HEK293 (cell line): ENCODE results near the gene EPHA6.

Source experiments
- CTCF ChIA-PET: fragments of 350-600 bp; formaldehyde crosslinking; extraction: SDS; loops from one replicate; lab custom pipeline; 2021; ENCODE audit warnings: antibody characterized with exemption; lab: Yijun Ruan, JAX
- POLR2A ChIA-PET: fragments of 300-600 bp; formaldehyde crosslinking; extraction: SDS; loops from one replicate; lab custom pipeline; 2020; ENCODE audit warnings: antibody characterized with exemption, inconsistent platforms; lab: Yijun Ruan, JAX
- H3K27ac ChIP-seq: fragments of 200-500 bp; sonication (Bioruptor generic); 2 replicates; pipeline ENCODE4 v1.5.1; 2014; ENCODE audit warnings: low read depth, low read length, control low read depth, inconsistent platforms; ENCODE audit errors: extremely low read depth
- H3K36me3 ChIP-seq, 2 experiments: fragments of 200-500 bp in 1 of 2; sonication (Bioruptor generic) in 1 of 2; 1 replicate in 1 of 2; 2 replicates in 1 of 2; pipeline ENCODE4 v1.5.1; 2014 to 2017; ENCODE audit warnings: inconsistent platforms in 2 of 2, low read length in 2 of 2; ENCODE audit not compliant: control insufficient read depth in 2 of 2, insufficient read depth in 1 of 2
- H3K4me1 ChIP-seq: fragments of 200-500 bp; sonication (Bioruptor generic); 2 replicates; pipeline ENCODE4 v1.5.1; 2014; ENCODE audit warnings: mild to moderate bottlenecking, low read length, inconsistent platforms; ENCODE audit not compliant: control insufficient read depth, insufficient read depth
- H3K4me3 ChIP-seq: 2 replicates; pipeline ENCODE4 v1.5.1; 2011; ENCODE audit warnings: low read depth, mild to moderate bottlenecking, control low read depth, low read length, moderate library complexity
- H3K9me3 ChIP-seq: fragments of 200-500 bp; sonication (Bioruptor generic); 2 replicates; pipeline ENCODE4 v1.5.1; 2014; ENCODE audit warnings: low read depth, low read length, inconsistent platforms; ENCODE audit not compliant: control insufficient read depth, insufficient read depth
- EGR2 ChIP-seq: fragments of 450-650 bp; formaldehyde crosslinking; IDR thresholded peaks from 2 replicates; pipeline ENCODE4 v1.5.1; 2016; ENCODE audit warnings: low read depth, missing biosample characterization, missing genetic modification characterization
- GFI1B ChIP-seq: fragments of 450-650 bp; formaldehyde crosslinking; IDR thresholded peaks from 2 replicates; pipeline ENCODE4 v1.5.1; 2016; ENCODE audit warnings: missing biosample characterization, missing genetic modification characterization
- KLF8 ChIP-seq: fragments of 450-650 bp; formaldehyde crosslinking; IDR thresholded peaks from 2 replicates; pipeline ENCODE4 v1.5.1; 2016; ENCODE audit warnings: missing biosample characterization, missing genetic modification characterization
- OSR2 ChIP-seq: fragments of 450-650 bp; formaldehyde crosslinking; IDR thresholded peaks from 2 replicates; pipeline ENCODE4 v1.5.1; 2016; ENCODE audit warnings: missing biosample characterization, missing genetic modification characterization
- SP3 ChIP-seq: fragments of 450-650 bp; formaldehyde crosslinking; IDR thresholded peaks from 2 replicates; pipeline ENCODE4 v1.5.1; 2016; ENCODE audit warnings: missing biosample characterization, missing genetic modification characterization
- SP7 ChIP-seq: fragments of 450-650 bp; formaldehyde crosslinking; IDR thresholded peaks from 2 replicates; pipeline ENCODE4 v1.5.1; 2016; ENCODE audit warnings: missing biosample characterization, missing genetic modification characterization
- ZFP3 ChIP-seq: fragments of 450-650 bp; formaldehyde crosslinking; IDR thresholded peaks from 2 replicates; pipeline ENCODE4 v1.5.1; 2016; ENCODE audit warnings: low read depth, missing biosample characterization, missing genetic modification characterization
- ZNF112 ChIP-seq: fragments of 450-650 bp; formaldehyde crosslinking; IDR thresholded peaks from 2 replicates; pipeline ENCODE4 v1.5.0; 2017; ENCODE audit warnings: missing biosample characterization, missing genetic modification characterization
- ZNF146 ChIP-seq: fragments of 450-650 bp; formaldehyde crosslinking; IDR thresholded peaks from 2 replicates; pipeline ENCODE4 v1.5.1; 2016; ENCODE audit warnings: missing biosample characterization, missing genetic modification characterization
- ZNF155 ChIP-seq: fragments of 450-650 bp; formaldehyde crosslinking; IDR thresholded peaks from 2 replicates; pipeline ENCODE4 v1.5.1; 2016; ENCODE audit warnings: missing biosample characterization, missing genetic modification characterization
- ZNF19 ChIP-seq: fragments of 450-650 bp; formaldehyde crosslinking; IDR thresholded peaks from 2 replicates; pipeline ENCODE4; 2016; ENCODE audit warnings: missing biosample characterization, missing genetic modification characterization, low read depth
- ZNF214 ChIP-seq: fragments of 450-650 bp; formaldehyde crosslinking; IDR thresholded peaks from 2 replicates; pipeline ENCODE4 v1.5.1; 2017; ENCODE audit warnings: missing biosample characterization, mild to moderate bottlenecking, missing genetic modification characterization, borderline replicate concordance
- ZNF223 ChIP-seq: fragments of 450-650 bp; formaldehyde crosslinking; IDR thresholded peaks from 2 replicates; pipeline ENCODE4 v1.5.1; 2016; ENCODE audit warnings: missing biosample characterization, missing genetic modification characterization
- ZNF266 ChIP-seq: fragments of 450-650 bp; formaldehyde crosslinking; IDR thresholded peaks from 2 replicates; pipeline ENCODE4 v1.5.1; 2016; ENCODE audit warnings: missing biosample characterization, missing genetic modification characterization, low read depth
- ZNF521 ChIP-seq: fragments of 450-650 bp; formaldehyde crosslinking; IDR thresholded peaks from 2 replicates; pipeline ENCODE4 v1.5.1; 2017; ENCODE audit warnings: missing biosample characterization, mild to moderate bottlenecking, missing genetic modification characterization
- ZNF555 ChIP-seq: fragments of 450-650 bp; formaldehyde crosslinking; conservative IDR thresholded peaks from 2 replicates; pipeline ENCODE4 v1.5.1; 2017; ENCODE audit warnings: missing biosample characterization, mild to moderate bottlenecking, missing genetic modification characterization, inconsistent platforms
- ZNF621 ChIP-seq: fragments of 450-650 bp; formaldehyde crosslinking; IDR thresholded peaks from 2 replicates; pipeline ENCODE4 v1.5.1; 2017; ENCODE audit warnings: missing biosample characterization, missing genetic modification characterization
- ZSCAN23 ChIP-seq: fragments of 450-650 bp; formaldehyde crosslinking; IDR thresholded peaks from 2 replicates; pipeline ENCODE4 v1.5.1; 2016; ENCODE audit warnings: missing biosample characterization, missing genetic modification characterization
- ZSCAN30 ChIP-seq: fragments of 450-650 bp; IDR thresholded peaks from 2 replicates; pipeline ENCODE4 v1.5.1; 2018; ENCODE audit warnings: missing biosample characterization, mild to moderate bottlenecking, missing genetic modification characterization, moderate library complexity
- TF ChIP-seq, protein P1 (sequence below): fragments of 450-650 bp; formaldehyde crosslinking; IDR thresholded peaks from 2 replicates; pipeline ENCODE4; 2016; ENCODE audit warnings: missing biosample characterization, missing genetic modification characterization
- TF ChIP-seq, protein P2 (sequence below): fragments of 450-650 bp; formaldehyde crosslinking; IDR thresholded peaks from 2 replicates; pipeline ENCODE4 v1.5.1; 2016; ENCODE audit warnings: missing biosample characterization, missing genetic modification characterization
- TF ChIP-seq, protein P3 (sequence below): fragments of 450-650 bp; formaldehyde crosslinking; IDR thresholded peaks from 2 replicates; pipeline ENCODE4 v1.5.1; 2016; ENCODE audit warnings: missing biosample characterization, missing genetic modification characterization
- TF ChIP-seq, protein P4 (sequence below): fragments of 450-650 bp; formaldehyde crosslinking; IDR thresholded peaks from 2 replicates; pipeline ENCODE4 v1.5.1; 2016; ENCODE audit warnings: missing biosample characterization, missing genetic modification characterization
- TF ChIP-seq, protein P5 (sequence below): fragments of 450-650 bp; formaldehyde crosslinking; IDR thresholded peaks from 2 replicates; pipeline ENCODE4 v1.5.0; 2017; ENCODE audit warnings: missing biosample characterization, missing genetic modification characterization, borderline replicate concordance
- TF ChIP-seq, protein P6 (sequence below): fragments of 450-650 bp; IDR thresholded peaks from 2 replicates; pipeline ENCODE4 v1.5.1; 2018; ENCODE audit warnings: missing biosample characterization, mild to moderate bottlenecking, missing genetic modification characterization

Gene EPHA6

DNA sequence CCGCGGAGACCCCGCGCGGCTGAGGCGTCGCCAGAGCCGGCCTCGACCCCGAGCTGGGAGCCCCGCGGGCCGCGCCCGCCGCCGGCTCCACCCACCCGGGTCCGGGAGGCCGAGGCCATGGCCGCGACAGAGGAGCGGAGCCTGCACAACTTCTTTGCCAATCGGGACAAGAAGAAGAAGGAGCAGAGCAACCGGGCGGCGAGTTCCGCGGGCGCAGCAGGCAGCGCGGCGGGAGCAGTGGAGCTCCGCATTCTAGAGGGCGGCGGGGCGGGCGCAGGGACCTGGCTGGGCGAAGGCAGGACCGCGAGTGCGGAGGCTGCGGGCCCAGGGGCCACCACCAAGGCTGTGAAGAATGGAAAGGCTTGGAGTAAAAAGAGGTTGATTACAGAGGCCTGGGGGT is 37.6 kb upstream of the EPHA6 start (continued):
- TF ChIP-seq, protein P1, sequence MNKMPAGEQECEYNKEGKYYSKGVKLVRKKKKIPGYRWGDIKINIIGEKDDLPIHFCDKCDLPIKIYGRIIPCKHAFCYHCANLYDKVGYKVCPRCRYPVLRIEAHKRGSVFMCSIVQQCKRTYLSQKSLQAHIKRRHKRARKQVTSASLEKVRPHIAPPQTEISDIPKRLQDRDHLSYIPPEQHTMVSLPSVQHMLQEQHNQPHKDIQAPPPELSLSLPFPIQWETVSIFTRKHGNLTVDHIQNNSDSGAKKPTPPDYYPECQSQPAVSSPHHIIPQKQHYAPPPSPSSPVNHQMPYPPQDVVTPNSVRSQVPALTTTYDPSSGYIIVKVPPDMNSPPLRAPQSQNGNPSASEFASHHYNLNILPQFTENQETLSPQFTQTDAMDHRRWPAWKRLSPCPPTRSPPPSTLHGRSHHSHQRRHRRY (tag by site-specific recombination) = no peak

DNA sequence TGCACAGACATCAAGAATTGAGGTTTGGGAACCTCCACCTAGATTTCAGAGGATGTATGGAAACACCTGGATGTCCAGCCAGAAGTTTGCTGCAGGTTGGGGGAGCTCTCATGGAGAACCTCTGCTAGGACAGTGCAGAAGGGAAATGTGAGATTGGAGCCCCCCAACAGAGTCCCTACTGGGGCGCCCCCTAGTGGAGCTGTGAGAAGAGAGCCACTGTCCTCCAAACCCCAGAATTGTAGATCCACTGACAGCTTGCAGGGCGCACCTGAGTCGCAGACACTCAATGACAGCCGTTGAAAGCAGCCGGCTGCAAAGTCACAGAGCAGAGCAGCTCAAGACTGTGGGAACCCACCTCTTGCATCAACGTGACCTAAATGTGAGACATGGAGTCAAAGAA is 34.6 kb upstream of the EPHA6 start:
- H3K27ac ChIP-seq = no peak overlapping the region
- H3K9me3 ChIP-seq = no peaks in the 10 kb centered on the region
- TF ChIP-seq KLF8 (no peak), ZNF223 (tag by site-specific recombination) (no peak), ZNF555 (tag by site-specific recombination) (no peak), ZNF146 (tag by site-specific recombination) (no peak), EGR2 (tag by site-specific recombination) (no peak), SP7 (tag by site-specific recombination) (no peak), ZNF521 (tag by site-specific recombination) (no peak), ZNF214 (tag by site-specific recombination) (no peak), ZNF266 (no peak), ZNF112 (tag by site-specific recombination) (no peak), SP3 (tag by site-specific recombination) (no peak)
- TF ChIP-seq, protein P2, sequence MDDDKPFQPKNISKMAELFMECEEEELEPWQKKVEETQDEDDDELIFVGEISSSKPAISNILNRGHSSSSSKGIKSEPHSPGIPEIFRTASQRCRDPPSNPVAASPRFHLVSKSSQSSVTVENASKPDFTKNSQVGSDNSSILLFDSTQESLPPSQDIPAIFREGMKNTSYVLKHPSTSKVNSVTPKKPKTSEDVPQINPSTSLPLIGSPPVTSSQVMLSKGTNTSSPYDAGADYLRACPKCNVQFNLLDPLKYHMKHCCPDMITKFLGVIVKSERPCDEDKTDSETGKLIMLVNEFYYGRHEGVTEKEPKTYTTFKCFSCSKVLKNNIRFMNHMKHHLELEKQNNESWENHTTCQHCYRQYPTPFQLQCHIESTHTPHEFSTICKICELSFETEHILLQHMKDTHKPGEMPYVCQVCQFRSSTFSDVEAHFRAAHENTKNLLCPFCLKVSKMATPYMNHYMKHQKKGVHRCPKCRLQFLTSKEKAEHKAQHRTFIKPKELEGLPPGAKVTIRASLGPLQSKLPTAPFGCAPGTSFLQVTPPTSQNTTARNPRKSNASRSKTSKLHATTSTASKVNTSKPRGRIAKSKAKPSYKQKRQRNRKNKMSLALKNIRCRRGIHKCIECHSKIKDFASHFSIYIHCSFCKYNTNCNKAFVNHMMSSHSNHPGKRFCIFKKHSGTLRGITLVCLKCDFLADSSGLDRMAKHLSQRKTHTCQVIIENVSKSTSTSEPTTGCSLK = no peak
- TF ChIP-seq, protein P3, sequence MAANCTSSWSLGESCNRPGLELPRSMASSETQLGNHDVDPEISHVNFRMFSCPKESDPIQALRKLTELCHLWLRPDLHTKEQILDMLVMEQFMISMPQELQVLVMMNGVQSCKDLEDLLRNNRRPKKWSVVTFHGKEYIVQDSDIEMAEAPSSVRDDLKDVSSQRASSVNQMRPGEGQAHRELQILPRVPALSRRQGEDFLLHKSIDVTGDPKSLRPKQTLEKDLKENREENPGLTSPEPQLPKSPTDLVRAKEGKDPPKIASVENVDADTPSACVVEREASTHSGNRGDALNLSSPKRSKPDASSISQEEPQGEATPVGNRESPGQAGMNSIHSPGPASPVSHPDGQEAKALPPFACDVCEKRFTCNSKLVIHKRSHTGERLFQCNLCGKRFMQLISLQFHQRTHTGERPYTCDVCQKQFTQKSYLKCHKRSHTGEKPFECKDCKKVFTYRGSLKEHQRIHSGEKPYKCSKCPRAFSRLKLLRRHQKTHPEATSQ = no peak
- TF ChIP-seq, all 188 proteins: peak for 0
- CTCF ChIA-PET = no interaction called here
- no peak overlapping the region for H3K4me3 ChIP-seq
- POLR2A ChIA-PET = no interaction called here
- H3K4me1 ChIP-seq = no peaks in the 10 kb centered on the region
- H3K36me3 ChIP-seq = no peaks in the 10 kb centered on the region

DNA sequence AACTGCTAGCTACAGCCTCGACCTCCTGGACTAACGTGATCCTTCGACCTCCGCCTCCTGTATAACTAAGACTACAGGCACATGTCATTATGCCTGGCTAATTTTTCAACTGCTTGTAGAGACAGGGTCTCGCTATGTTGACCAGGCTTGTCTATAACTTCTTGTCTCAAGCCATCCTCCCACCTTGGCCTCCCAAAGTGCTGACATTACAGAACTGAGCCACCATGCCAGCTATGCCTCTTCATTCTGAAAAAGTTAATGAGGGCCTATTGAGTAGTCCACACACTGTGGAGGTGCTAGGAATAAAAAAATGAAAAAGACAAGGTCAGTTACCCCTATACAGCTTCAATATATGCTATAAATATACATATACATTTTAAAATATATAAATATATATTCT is 18.3 kb upstream of the EPHA6 start:
- CTCF ChIA-PET = no interaction called here
- POLR2A ChIA-PET = no interaction called here
- TF ChIP-seq OSR2 (tag by site-specific recombination) (no peak), ZNF19 (tag by site-specific recombination) (no peak), ZSCAN23 (no peak), ZFP3 (no peak), GFI1B (tag by site-specific recombination) (no peak), EGR2 (tag by site-specific recombination) (no peak), ZNF155 (tag by site-specific recombination) (no peak), ZNF621 (tag by site-specific recombination) (no peak), ZSCAN30 (tag by site-specific recombination) (no peak)
- TF ChIP-seq, protein P4, sequence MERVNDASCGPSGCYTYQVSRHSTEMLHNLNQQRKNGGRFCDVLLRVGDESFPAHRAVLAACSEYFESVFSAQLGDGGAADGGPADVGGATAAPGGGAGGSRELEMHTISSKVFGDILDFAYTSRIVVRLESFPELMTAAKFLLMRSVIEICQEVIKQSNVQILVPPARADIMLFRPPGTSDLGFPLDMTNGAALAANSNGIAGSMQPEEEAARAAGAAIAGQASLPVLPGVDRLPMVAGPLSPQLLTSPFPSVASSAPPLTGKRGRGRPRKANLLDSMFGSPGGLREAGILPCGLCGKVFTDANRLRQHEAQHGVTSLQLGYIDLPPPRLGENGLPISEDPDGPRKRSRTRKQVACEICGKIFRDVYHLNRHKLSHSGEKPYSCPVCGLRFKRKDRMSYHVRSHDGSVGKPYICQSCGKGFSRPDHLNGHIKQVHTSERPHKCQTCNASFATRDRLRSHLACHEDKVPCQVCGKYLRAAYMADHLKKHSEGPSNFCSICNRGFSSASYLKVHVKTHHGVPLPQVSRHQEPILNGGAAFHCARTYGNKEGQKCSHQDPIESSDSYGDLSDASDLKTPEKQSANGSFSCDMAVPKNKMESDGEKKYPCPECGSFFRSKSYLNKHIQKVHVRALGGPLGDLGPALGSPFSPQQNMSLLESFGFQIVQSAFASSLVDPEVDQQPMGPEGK = no peak
- TF ChIP-seq, protein P5, sequence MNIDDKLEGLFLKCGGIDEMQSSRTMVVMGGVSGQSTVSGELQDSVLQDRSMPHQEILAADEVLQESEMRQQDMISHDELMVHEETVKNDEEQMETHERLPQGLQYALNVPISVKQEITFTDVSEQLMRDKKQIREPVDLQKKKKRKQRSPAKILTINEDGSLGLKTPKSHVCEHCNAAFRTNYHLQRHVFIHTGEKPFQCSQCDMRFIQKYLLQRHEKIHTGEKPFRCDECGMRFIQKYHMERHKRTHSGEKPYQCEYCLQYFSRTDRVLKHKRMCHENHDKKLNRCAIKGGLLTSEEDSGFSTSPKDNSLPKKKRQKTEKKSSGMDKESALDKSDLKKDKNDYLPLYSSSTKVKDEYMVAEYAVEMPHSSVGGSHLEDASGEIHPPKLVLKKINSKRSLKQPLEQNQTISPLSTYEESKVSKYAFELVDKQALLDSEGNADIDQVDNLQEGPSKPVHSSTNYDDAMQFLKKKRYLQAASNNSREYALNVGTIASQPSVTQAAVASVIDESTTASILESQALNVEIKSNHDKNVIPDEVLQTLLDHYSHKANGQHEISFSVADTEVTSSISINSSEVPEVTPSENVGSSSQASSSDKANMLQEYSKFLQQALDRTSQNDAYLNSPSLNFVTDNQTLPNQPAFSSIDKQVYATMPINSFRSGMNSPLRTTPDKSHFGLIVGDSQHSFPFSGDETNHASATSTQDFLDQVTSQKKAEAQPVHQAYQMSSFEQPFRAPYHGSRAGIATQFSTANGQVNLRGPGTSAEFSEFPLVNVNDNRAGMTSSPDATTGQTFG (tag by site-specific recombination) = no peak
- TF ChIP-seq, protein P6, sequence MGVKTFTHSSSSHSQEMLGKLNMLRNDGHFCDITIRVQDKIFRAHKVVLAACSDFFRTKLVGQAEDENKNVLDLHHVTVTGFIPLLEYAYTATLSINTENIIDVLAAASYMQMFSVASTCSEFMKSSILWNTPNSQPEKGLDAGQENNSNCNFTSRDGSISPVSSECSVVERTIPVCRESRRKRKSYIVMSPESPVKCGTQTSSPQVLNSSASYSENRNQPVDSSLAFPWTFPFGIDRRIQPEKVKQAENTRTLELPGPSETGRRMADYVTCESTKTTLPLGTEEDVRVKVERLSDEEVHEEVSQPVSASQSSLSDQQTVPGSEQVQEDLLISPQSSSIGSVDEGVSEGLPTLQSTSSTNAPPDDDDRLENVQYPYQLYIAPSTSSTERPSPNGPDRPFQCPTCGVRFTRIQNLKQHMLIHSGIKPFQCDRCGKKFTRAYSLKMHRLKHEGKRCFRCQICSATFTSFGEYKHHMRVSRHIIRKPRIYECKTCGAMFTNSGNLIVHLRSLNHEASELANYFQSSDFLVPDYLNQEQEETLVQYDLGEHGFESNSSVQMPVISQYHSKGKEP (tag by site-specific recombination) = no peak

More for the DNA sequence above, 18.3 kb upstream of the EPHA6 start:
- Histone ChIP-seq H3K4me3 (no peak overlapping the region), H3K36me3 (no peaks in the 10 kb centered on the region), H3K27ac (no peak overlapping the region), H3K9me3 (no peaks in the 10 kb centered on the region), H3K4me1 (no peaks in the 10 kb centered on the region)
